SK-N-SH (cell line): ENCODE data around the gene TROAP. TPM values are rescaled to one million over a fixed set of nuclear protein-coding genes. Genes with fewer than 3 reads are reported as not detected.

Experiments
- CTCF ChIA-PET: fragments of 300-600, 350-600 bp; formaldehyde crosslinking; extraction: SDS; loops from one replicate; lab custom pipeline; 2021; lab: Yijun Ruan, JAX
- POLR2A ChIA-PET: fragments of 350-600 bp; sonication (Branson Sonifier 250); formaldehyde crosslinking; extraction: SDS; loops from one replicate; lab custom pipeline; 2020; ENCODE audit warnings: antibody characterized with exemption, inconsistent platforms; lab: Yijun Ruan, JAX
- DNase-seq: peaks from one replicate; pipeline ENCODE4 v3.0.0; 2012
- H2AFZ ChIP-seq: fragments of 200-600 bp; sonication (generic); 2 replicates; pipeline ENCODE4 v1.8.1; 2016; ENCODE audit warnings: antibody characterized with exemption, mild to moderate bottlenecking, low read depth
- H3F3A ChIP-seq: fragments of 200-600 bp; sonication (generic); replicated peaks from 2 replicates; pipeline ENCODE3; 2016; ENCODE audit warnings: antibody characterized with exemption, mild to moderate bottlenecking; ENCODE audit not compliant: insufficient read depth
- H3K27ac ChIP-seq, 2 experiments: fragments of 200-500 bp in 1 of 2; fragments of 200-600 bp in 1 of 2; sonication (Bioruptor generic) in 1 of 2; sonication (generic), shearing (Covaris generic) in 1 of 2; 2 replicates each; pipeline versions ENCODE4 v1.5.1 to v1.6.1; 2014 to 2016; ENCODE audit warnings: low read depth in 2 of 2, inconsistent platforms in 1 of 2, low read length in 1 of 2, mild to moderate bottlenecking in 1 of 2, mixed read lengths in 1 of 2
- H3K27me3 ChIP-seq: fragments of 200-600 bp; sonication (generic), shearing (Covaris generic); 2 replicates; pipeline ENCODE4 v1.6.1; 2016; ENCODE audit warnings: mixed run types; ENCODE audit not compliant: insufficient read depth
- H3K36me3 ChIP-seq, 2 experiments: fragments of 200-500 bp in 1 of 2; fragments of 200-600 bp in 1 of 2; sonication (Bioruptor generic) in 1 of 2; sonication (generic) in 1 of 2; replicated peaks in 1 of 2; 2 replicates each; pipeline versions ENCODE3 to v1.5.1; 2014 to 2016; ENCODE audit warnings: low read length in 1 of 2, mild to moderate bottlenecking in 1 of 2; ENCODE audit not compliant: insufficient read depth in 2 of 2, control insufficient read depth in 1 of 2
- H3K4me1 ChIP-seq, 2 experiments: fragments of 200-500 bp in 1 of 2; fragments of 200-600 bp in 1 of 2; sonication (Bioruptor generic) in 1 of 2; sonication (generic), shearing (Covaris generic) in 1 of 2; 2 replicates each; pipeline versions ENCODE4 v1.5.1 to v1.6.1; 2014 to 2016; ENCODE audit warnings: low read depth in 1 of 2, low read length in 1 of 2, mixed run types in 1 of 2; ENCODE audit not compliant: insufficient read depth in 2 of 2, control insufficient read depth in 1 of 2
- H3K4me2 ChIP-seq: fragments of 200-600 bp; sonication (generic), shearing (Covaris generic); 2 replicates; pipeline ENCODE4 v1.6.1; 2017; ENCODE audit warnings: mixed run types
- H3K4me3 ChIP-seq, 2 experiments: fragments of 200-500 bp in 1 of 2; fragments of 200-600 bp in 1 of 2; sonication (Bioruptor generic) in 1 of 2; sonication (generic), shearing (Covaris generic) in 1 of 2; 2 replicates each; pipeline versions ENCODE4 v1.5.1 to v1.8.1; 2014 to 2016; ENCODE audit warnings: low read depth in 2 of 2, inconsistent platforms in 1 of 2, low read length in 1 of 2, mild to moderate bottlenecking in 1 of 2, mixed read lengths in 1 of 2, moderate library complexity in 1 of 2
- H3K79me2 ChIP-seq: fragments of 200-600 bp; sonication (generic); 2 replicates; pipeline ENCODE4 v1.8.1; 2017; ENCODE audit warnings: mild to moderate bottlenecking; ENCODE audit not compliant: insufficient read depth
- H3K9ac ChIP-seq: fragments of 200-600 bp; sonication (generic); 2 replicates; pipeline ENCODE4 v1.6.1; 2017; ENCODE audit warnings: mixed run types
- H3K9me2 ChIP-seq: fragments of 200-600 bp; sonication (generic); 2 replicates; pipeline ENCODE4 v1.6.1; 2017; ENCODE audit warnings: mixed run types
- H3K9me3 ChIP-seq: fragments of 200-600 bp; sonication (generic); 2 replicates; pipeline ENCODE4 v1.6.1; 2017; ENCODE audit warnings: mixed run types, mild to moderate bottlenecking, moderate library complexity
- H4K20me1 ChIP-seq: fragments of 200-600 bp; sonication (generic); 2 replicates; pipeline ENCODE4 v1.6.1; 2017; ENCODE audit warnings: mild to moderate bottlenecking, mixed run types; ENCODE audit not compliant: insufficient read depth
- CHD2 ChIP-seq: fragments of 150-350 bp; IDR thresholded peaks from 2 replicates; pipeline ENCODE4 v1.6.1; 2018; ENCODE audit warnings: low read length; ENCODE audit not compliant: partially characterized antibody
- ELF1 ChIP-seq: IDR thresholded peaks from 2 replicates; pipeline ENCODE4 v1.4.0; 2012
- EP300 ChIP-seq, 2 experiments: IDR thresholded peaks; 2 replicates each; pipeline versions ENCODE4 v1.4.0 to v1.6.1; 2012; ENCODE audit warnings: borderline replicate concordance in 1 of 2, low read depth in 1 of 2, low read length in 1 of 2
- FOXM1 ChIP-seq: IDR thresholded peaks from 2 replicates; pipeline ENCODE4 v1.4.0; 2012; ENCODE audit warnings: low read depth, mild to moderate bottlenecking
- GABPA ChIP-seq: IDR thresholded peaks from 2 replicates; pipeline ENCODE4 v1.4.0; 2012; ENCODE audit warnings: low read depth, mild to moderate bottlenecking
- NFIC ChIP-seq: IDR thresholded peaks from 2 replicates; pipeline ENCODE4 v1.4.0; 2012; ENCODE audit warnings: borderline replicate concordance
- RAD21 ChIP-seq: IDR thresholded peaks from 2 replicates; pipeline ENCODE4 v1.6.1; 2012; ENCODE audit warnings: mild to moderate bottlenecking, low read length
- RCOR1 ChIP-seq: fragments of 150-350 bp; IDR thresholded peaks from 2 replicates; pipeline ENCODE4 v1.6.1; 2017; ENCODE audit warnings: antibody characterized with exemption, low read length
- RXRA ChIP-seq: IDR thresholded peaks from 2 replicates; pipeline ENCODE4 v1.4.0; 2012; ENCODE audit warnings: low read depth, mild to moderate bottlenecking, borderline replicate concordance
- SIN3A ChIP-seq: IDR thresholded peaks from 2 replicates; pipeline ENCODE4 v1.6.1; 2012; ENCODE audit warnings: low read depth, mild to moderate bottlenecking, low read length, moderate library complexity, borderline replicate concordance
- SMC3 ChIP-seq: IDR thresholded peaks from 2 replicates; pipeline ENCODE4 v1.6.1; 2012; ENCODE audit warnings: low read depth, low read length, improper control_type of control experiment
- TEAD4 ChIP-seq: IDR thresholded peaks from 2 replicates; pipeline ENCODE4 v1.4.0; 2012; ENCODE audit warnings: mild to moderate bottlenecking, borderline replicate concordance; ENCODE audit not compliant: insufficient read depth
- USF1 ChIP-seq: IDR thresholded peaks from 2 replicates; pipeline ENCODE4 v1.4.0; 2012; ENCODE audit warnings: low read depth, borderline replicate concordance
- USF2 ChIP-seq: fragments of 150-350 bp; IDR thresholded peaks from 2 replicates; pipeline ENCODE4 v1.6.1; 2017; ENCODE audit warnings: antibody characterized with exemption, low read length, low read depth, borderline replicate concordance
- YY1 ChIP-seq: IDR thresholded peaks from 2 replicates; pipeline ENCODE4 v1.4.0; 2012; ENCODE audit warnings: low read depth, mild to moderate bottlenecking
- polyA plus RNA-seq, 3 experiments: library from polyadenylated mRNA; depleted of rRNA; stranded (reverse); fragments of >200 nt; gene quantifications; 2 replicates each; pipeline ENCODE4 v1.2.3, GENCODE V29; 2012
- TF ChIP-seq, protein P1 (sequence below): IDR thresholded peaks from 2 replicates; pipeline ENCODE4 v1.6.1; 2012; ENCODE audit warnings: mild to moderate bottlenecking, low read depth, low read length, moderate library complexity
- TF ChIP-seq, protein P2 (sequence below): IDR thresholded peaks from 2 replicates; pipeline ENCODE4 v1.4.0; 2012; ENCODE audit warnings: low read depth
- TF ChIP-seq, protein P3 (sequence below): IDR thresholded peaks from 2 replicates; pipeline ENCODE4 v1.4.0; 2012; ENCODE audit warnings: low read depth, borderline replicate concordance

The TROAP gene
- polyA plus RNA-seq, 1 of the 3 experiments (the other 2 are of a cell fraction), result 26.2 TPM

- TF ChIP-seq, protein P1, sequence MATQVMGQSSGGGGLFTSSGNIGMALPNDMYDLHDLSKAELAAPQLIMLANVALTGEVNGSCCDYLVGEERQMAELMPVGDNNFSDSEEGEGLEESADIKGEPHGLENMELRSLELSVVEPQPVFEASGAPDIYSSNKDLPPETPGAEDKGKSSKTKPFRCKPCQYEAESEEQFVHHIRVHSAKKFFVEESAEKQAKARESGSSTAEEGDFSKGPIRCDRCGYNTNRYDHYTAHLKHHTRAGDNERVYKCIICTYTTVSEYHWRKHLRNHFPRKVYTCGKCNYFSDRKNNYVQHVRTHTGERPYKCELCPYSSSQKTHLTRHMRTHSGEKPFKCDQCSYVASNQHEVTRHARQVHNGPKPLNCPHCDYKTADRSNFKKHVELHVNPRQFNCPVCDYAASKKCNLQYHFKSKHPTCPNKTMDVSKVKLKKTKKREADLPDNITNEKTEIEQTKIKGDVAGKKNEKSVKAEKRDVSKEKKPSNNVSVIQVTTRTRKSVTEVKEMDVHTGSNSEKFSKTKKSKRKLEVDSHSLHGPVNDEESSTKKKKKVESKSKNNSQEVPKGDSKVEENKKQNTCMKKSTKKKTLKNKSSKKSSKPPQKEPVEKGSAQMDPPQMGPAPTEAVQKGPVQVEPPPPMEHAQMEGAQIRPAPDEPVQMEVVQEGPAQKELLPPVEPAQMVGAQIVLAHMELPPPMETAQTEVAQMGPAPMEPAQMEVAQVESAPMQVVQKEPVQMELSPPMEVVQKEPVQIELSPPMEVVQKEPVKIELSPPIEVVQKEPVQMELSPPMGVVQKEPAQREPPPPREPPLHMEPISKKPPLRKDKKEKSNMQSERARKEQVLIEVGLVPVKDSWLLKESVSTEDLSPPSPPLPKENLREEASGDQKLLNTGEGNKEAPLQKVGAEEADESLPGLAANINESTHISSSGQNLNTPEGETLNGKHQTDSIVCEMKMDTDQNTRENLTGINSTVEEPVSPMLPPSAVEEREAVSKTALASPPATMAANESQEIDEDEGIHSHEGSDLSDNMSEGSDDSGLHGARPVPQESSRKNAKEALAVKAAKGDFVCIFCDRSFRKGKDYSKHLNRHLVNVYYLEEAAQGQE, result no peak
- no peak for TF ChIP-seq NFIC
- TF ChIP-seq EP300 (IDR thresholded peaks at IDR 0.05; ENCODE audit: borderline replicate concordance in 1 of 2, low read depth in 1 of 2, low read length in 1 of 2), result no peak
- TF ChIP-seq SIN3A, result no peak
- no peak for TF ChIP-seq USF1
- TF ChIP-seq RCOR1, result no peak
- TF ChIP-seq, protein P2, sequence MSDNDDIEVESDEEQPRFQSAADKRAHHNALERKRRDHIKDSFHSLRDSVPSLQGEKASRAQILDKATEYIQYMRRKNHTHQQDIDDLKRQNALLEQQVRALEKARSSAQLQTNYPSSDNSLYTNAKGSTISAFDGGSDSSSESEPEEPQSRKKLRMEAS, result no peak
- no peak for TF ChIP-seq FOXM1
Observed at GRCh38 chr12:49325606-49326005, 2.6 kb downstream of the TROAP start (continued).

- Histone ChIP-seq H3K79me2 (peaks cover 19% of the 10 kb centered on the region), H3K4me2 (no peak overlapping the region), H3F3A (peaks cover 14% of the 10 kb centered on the region), H3K4me3 (no peak overlapping the region), H3K27me3 (no peaks in the 10 kb centered on the region), H2AFZ (no peak overlapping the region), H3K9me3 (no peaks in the 10 kb centered on the region), H3K9me2 (no peaks in the 10 kb centered on the region), H3K27ac (no peak overlapping the region), H4K20me1 (no peaks in the 10 kb centered on the region), H3K9ac (no peak overlapping the region), H3K36me3 (peaks cover 2 to 19% of the 10 kb centered on the region in 2 experiments), H3K4me1 (peaks cover 0 to 10% of the 10 kb centered on the region in 2 experiments; a peak in 1 of 4 replicates)
- DNase-seq, result no peak
- TF ChIP-seq FOXM1 (no peak), CHD2 (no peak), RXRA (no peak), RCOR1 (no peak), GABPA (no peak), YY1 (no peak), USF1 (no peak), TEAD4 (no peak), RAD21 (no peak), ELF1 (no peak), SMC3 (no peak), SIN3A (no peak), USF2 (no peak)
- TF ChIP-seq, protein P3, sequence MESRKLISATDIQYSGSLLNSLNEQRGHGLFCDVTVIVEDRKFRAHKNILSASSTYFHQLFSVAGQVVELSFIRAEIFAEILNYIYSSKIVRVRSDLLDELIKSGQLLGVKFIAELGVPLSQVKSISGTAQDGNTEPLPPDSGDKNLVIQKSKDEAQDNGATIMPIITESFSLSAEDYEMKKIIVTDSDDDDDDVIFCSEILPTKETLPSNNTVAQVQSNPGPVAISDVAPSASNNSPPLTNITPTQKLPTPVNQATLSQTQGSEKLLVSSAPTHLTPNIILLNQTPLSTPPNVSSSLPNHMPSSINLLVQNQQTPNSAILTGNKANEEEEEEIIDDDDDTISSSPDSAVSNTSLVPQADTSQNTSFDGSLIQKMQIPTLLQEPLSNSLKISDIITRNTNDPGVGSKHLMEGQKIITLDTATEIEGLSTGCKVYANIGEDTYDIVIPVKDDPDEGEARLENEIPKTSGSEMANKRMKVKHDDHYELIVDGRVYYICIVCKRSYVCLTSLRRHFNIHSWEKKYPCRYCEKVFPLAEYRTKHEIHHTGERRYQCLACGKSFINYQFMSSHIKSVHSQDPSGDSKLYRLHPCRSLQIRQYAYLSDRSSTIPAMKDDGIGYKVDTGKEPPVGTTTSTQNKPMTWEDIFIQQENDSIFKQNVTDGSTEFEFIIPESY, result no peak
- ChIA-PET CTCF (no interaction called here), POLR2A (no interaction called here)
Observed at GRCh38 chr12:49327368-49327767, 4.3 kb downstream of the TROAP start.
